HepG2 (cell line): ENCODE measurements around the gene SAPCD2. TPM values are rescaled to one million over a fixed set of nuclear protein-coding genes. Genes with fewer than 3 reads are reported as not detected.

Source experiments
- CREM ChIP-seq, 2 experiments: sonication (generic) in 1 of 2; formaldehyde crosslinking in 1 of 2; IDR thresholded peaks; 2 replicates each; pipeline versions ENCODE4 v1.4.0 to v1.6.1; 2016 to 2020; ENCODE audit warnings: antibody characterized with exemption in 1 of 2, mild to moderate bottlenecking in 1 of 2, missing genetic modification reagents in 1 of 2
- GATAD1 ChIP-seq: IDR thresholded peaks from 2 replicates; pipeline ENCODE4 v1.6.1; 2016; ENCODE audit warnings: missing genetic modification reagents, missing compliant biosample characterization
- KAT8 ChIP-seq: IDR thresholded peaks from 2 replicates; pipeline ENCODE4 v1.6.1; 2016; ENCODE audit warnings: missing genetic modification reagents, missing compliant biosample characterization
- MED13 ChIP-seq: sonication (generic); formaldehyde crosslinking; IDR thresholded peaks from 2 replicates; pipeline ENCODE4 v1.5.0; 2020; ENCODE audit warnings: missing genetic modification reagents
- NR2F6 ChIP-seq, 2 experiments: IDR thresholded peaks; 2 replicates each; pipeline ENCODE4 v1.6.1; 2016; ENCODE audit warnings: antibody characterized with exemption in 1 of 2, mild to moderate bottlenecking in 1 of 2
- RBFOX2 ChIP-seq: fragments of 200-400 bp; formaldehyde crosslinking; IDR thresholded peaks from 2 replicates; pipeline ENCODE4 v1.6.1; 2017; ENCODE audit warnings: low read depth, mild to moderate bottlenecking, low read length
- STAG1 ChIP-seq: sonication (generic); formaldehyde crosslinking; IDR thresholded peaks from 2 replicates; pipeline ENCODE4 v1.4.0; 2020; ENCODE audit warnings: missing genetic modification reagents
- U2AF1 ChIP-seq: fragments of 200-400 bp; formaldehyde crosslinking; optimal IDR thresholded peaks from 2 replicates; pipeline ENCODE3; 2017; ENCODE audit warnings: mild to moderate bottlenecking, low read depth, low read length
- ZFP36 ChIP-seq: fragments of 150-350 bp; IDR thresholded peaks from 2 replicates; pipeline ENCODE4 v1.6.1; 2018; ENCODE audit warnings: borderline replicate concordance, low read length, low read depth; ENCODE audit not compliant: partially characterized antibody
- ZFP41 ChIP-seq: sonication (generic); formaldehyde crosslinking; IDR thresholded peaks from 2 replicates; pipeline ENCODE4 v1.4.0; 2020; ENCODE audit warnings: mild to moderate bottlenecking, missing genetic modification reagents, borderline replicate concordance
- ZFY ChIP-seq: sonication (generic); formaldehyde crosslinking; IDR thresholded peaks from 2 replicates; pipeline ENCODE4 v1.4.0; 2020; ENCODE audit warnings: missing genetic modification reagents
- ZNF12 ChIP-seq: sonication (generic); formaldehyde crosslinking; IDR thresholded peaks from 2 replicates; pipeline ENCODE4 v1.5.0; 2020; ENCODE audit warnings: missing genetic modification reagents
- ZNF354B ChIP-seq: sonication (generic); formaldehyde crosslinking; IDR thresholded peaks from 2 replicates; pipeline ENCODE4 v1.8.0; 2022; ENCODE audit warnings: mild to moderate bottlenecking, missing genetic modification reagents
- ZNF543 ChIP-seq: sonication (generic); formaldehyde crosslinking; IDR thresholded peaks from 2 replicates; pipeline ENCODE4 v1.4.0; 2020; ENCODE audit warnings: mild to moderate bottlenecking, missing genetic modification reagents
- ZNF550 ChIP-seq: sonication (generic); formaldehyde crosslinking; IDR thresholded peaks from 2 replicates; pipeline ENCODE4 v1.4.0; 2020; ENCODE audit warnings: mild to moderate bottlenecking, missing genetic modification reagents, borderline replicate concordance
- ZNF552 ChIP-seq: sonication (generic); formaldehyde crosslinking; IDR thresholded peaks from 2 replicates; pipeline ENCODE4 v1.9.0; 2022; ENCODE audit warnings: missing genetic modification reagents, mild to moderate bottlenecking, borderline replicate concordance
- ZNF572 ChIP-seq: sonication (generic); formaldehyde crosslinking; IDR thresholded peaks from 2 replicates; pipeline ENCODE4 v1.5.1; 2020; ENCODE audit warnings: mild to moderate bottlenecking, missing genetic modification reagents
- polyA plus RNA-seq, 8 experiments: library from polyadenylated mRNA; depleted of rRNA in 3 of 8; stranded (reverse) in 7 of 8; unstranded in 1 of 8; fragments of >200 nt; fragmentation: Illumina TruSeq in 4 of 8; extraction: Trizol in 4 of 8; gene quantifications; 2 replicates each; pipeline versions ENCODE4 v1.2.1 to v1.2.3, GENCODE V29; 2011 to 2016; ENCODE audit warnings: low read depth in 4 of 8, missing spikeins in 1 of 8, mixed read lengths in 1 of 8; ENCODE audit not compliant: insufficient read depth in 1 of 8
- total RNA-seq, 5 experiments: library from RNA; depleted of rRNA; stranded (reverse); fragments of >200 nt; fragmentation: Illumina TruSeq; extraction: Trizol; gene quantifications; 2 replicates each; pipeline ENCODE4 v1.2.3, GENCODE V29; 2016; ENCODE audit warnings: low read depth in 1 of 5
- TF ChIP-seq, protein P1 (sequence below): sonication (generic); formaldehyde crosslinking; IDR thresholded peaks from 2 replicates; pipeline ENCODE4 v1.5.0; 2020; ENCODE audit warnings: mild to moderate bottlenecking, missing genetic modification reagents, moderate library complexity
- TF ChIP-seq, protein P2 (sequence below): sonication (generic); formaldehyde crosslinking; IDR thresholded peaks from 2 replicates; pipeline ENCODE4 v1.4.0; 2020; ENCODE audit warnings: missing genetic modification reagents
- TF ChIP-seq, protein P3 (sequence below): sonication (generic); formaldehyde crosslinking; IDR thresholded peaks from 2 replicates; pipeline ENCODE4 v1.5.0; 2020; ENCODE audit warnings: missing genetic modification reagents
- TF ChIP-seq, protein P4 (sequence below): sonication (generic); formaldehyde crosslinking; IDR thresholded peaks from 2 replicates; pipeline ENCODE4 v1.4.0; 2020; ENCODE audit warnings: mild to moderate bottlenecking, missing genetic modification reagents

The SAPCD2 gene
- total and polyA plus RNA-seq, 2 of the 13 experiments (the other 11 are each of a cell fraction or from before 2014, with no cell fraction given) = 21.9 to 42.8 TPM

DNA sequence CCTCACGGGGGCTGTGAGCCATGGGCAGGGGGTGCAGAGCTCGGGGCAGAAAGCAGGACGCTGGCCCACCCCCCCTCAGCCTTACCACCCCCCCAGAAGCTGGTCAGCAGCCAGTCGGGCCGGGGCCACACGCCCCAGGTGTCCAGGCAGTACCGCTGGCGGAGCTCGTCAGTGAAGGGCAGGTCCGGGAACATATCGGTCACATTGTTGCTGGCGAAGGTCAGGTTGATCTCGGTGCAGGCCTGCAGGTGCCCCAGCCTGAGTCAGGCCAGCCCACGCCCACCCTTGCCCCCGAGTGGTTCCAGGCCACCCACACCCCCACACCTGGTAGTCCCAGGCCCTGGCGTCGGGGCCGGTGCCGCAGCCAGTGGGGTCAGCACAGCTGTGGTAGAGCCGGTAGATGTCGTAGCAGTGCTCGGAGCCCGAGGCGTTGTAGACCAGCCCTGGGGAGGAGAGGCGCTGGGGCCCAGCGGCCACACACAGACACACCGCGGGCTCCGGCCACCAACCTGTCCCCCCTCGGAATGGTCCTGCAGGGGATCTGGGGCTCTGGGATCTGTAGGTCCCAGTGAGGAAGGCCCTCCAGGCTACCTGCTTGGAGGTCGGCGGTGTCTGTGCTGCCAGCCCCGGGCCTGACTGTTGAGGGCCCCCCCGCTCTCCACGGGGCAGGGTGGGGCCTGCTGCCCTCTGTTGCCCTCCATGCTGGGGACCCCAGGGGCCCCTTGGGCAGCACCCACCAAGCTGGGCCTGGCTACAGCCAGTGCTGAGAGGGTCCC lies 41.6 kb upstream of the SAPCD2 start (continued):
- TF ChIP-seq ZFP41 = no peak
- no peak for TF ChIP-seq ZFP36
- TF ChIP-seq, protein P1, sequence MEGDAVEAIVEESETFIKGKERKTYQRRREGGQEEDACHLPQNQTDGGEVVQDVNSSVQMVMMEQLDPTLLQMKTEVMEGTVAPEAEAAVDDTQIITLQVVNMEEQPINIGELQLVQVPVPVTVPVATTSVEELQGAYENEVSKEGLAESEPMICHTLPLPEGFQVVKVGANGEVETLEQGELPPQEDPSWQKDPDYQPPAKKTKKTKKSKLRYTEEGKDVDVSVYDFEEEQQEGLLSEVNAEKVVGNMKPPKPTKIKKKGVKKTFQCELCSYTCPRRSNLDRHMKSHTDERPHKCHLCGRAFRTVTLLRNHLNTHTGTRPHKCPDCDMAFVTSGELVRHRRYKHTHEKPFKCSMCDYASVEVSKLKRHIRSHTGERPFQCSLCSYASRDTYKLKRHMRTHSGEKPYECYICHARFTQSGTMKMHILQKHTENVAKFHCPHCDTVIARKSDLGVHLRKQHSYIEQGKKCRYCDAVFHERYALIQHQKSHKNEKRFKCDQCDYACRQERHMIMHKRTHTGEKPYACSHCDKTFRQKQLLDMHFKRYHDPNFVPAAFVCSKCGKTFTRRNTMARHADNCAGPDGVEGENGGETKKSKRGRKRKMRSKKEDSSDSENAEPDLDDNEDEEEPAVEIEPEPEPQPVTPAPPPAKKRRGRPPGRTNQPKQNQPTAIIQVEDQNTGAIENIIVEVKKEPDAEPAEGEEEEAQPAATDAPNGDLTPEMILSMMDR = peak; percentile 68
- no peak for TF ChIP-seq ZNF552 (CRISPR knock-in tag)
- TF ChIP-seq GATAD1 (CRISPR knock-in tag) = no peak
- TF ChIP-seq CREM (IDR thresholded peaks at IDR 0.05) = 0 out of 2 replicates have a peak, but pooled peaks have one; percentile 5
- TF ChIP-seq CREM (CRISPR knock-in tag; IDR thresholded peaks at IDR 0.05) = no peak
- TF ChIP-seq KAT8 = 0 out of 2 replicates have a peak, but pooled peaks have one; percentile 26
- TF ChIP-seq MED13 (CRISPR knock-in tag) = 0 out of 2 replicates have a peak, but pooled peaks have one; percentile 11
- TF ChIP-seq, protein P2, sequence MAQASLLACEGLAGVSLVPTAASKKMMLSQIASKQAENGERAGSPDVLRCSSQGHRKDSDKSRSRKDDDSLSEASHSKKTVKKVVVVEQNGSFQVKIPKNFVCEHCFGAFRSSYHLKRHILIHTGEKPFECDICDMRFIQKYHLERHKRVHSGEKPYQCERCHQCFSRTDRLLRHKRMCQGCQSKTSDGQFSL (CRISPR knock-in tag) = 0 out of 2 replicates have a peak, but pooled peaks have one; percentile 41
- TF ChIP-seq RBFOX2 = peak; percentile 51; the same call in 1 of the 2 replicates
- no peak for TF ChIP-seq ZNF354B
- TF ChIP-seq ZNF543 (CRISPR knock-in tag) = no peak
- peak; percentile 40 for TF ChIP-seq STAG1 (CRISPR knock-in tag)
- 0 out of 2 replicates have a peak, but pooled peaks have one; percentile 38 for TF ChIP-seq ZNF550 (CRISPR knock-in tag)
- TF ChIP-seq, protein P3, sequence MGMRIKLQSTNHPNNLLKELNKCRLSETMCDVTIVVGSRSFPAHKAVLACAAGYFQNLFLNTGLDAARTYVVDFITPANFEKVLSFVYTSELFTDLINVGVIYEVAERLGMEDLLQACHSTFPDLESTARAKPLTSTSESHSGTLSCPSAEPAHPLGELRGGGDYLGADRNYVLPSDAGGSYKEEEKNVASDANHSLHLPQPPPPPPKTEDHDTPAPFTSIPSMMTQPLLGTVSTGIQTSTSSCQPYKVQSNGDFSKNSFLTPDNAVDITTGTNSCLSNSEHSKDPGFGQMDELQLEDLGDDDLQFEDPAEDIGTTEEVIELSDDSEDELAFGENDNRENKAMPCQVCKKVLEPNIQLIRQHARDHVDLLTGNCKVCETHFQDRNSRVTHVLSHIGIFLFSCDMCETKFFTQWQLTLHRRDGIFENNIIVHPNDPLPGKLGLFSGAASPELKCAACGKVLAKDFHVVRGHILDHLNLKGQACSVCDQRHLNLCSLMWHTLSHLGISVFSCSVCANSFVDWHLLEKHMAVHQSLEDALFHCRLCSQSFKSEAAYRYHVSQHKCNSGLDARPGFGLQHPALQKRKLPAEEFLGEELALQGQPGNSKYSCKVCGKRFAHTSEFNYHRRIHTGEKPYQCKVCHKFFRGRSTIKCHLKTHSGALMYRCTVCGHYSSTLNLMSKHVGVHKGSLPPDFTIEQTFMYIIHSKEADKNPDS = no peak
- TF ChIP-seq ZNF572 (CRISPR knock-in tag) = 0 out of 2 replicates have a peak, but pooled peaks have one; percentile 56
- TF ChIP-seq, protein P4, sequence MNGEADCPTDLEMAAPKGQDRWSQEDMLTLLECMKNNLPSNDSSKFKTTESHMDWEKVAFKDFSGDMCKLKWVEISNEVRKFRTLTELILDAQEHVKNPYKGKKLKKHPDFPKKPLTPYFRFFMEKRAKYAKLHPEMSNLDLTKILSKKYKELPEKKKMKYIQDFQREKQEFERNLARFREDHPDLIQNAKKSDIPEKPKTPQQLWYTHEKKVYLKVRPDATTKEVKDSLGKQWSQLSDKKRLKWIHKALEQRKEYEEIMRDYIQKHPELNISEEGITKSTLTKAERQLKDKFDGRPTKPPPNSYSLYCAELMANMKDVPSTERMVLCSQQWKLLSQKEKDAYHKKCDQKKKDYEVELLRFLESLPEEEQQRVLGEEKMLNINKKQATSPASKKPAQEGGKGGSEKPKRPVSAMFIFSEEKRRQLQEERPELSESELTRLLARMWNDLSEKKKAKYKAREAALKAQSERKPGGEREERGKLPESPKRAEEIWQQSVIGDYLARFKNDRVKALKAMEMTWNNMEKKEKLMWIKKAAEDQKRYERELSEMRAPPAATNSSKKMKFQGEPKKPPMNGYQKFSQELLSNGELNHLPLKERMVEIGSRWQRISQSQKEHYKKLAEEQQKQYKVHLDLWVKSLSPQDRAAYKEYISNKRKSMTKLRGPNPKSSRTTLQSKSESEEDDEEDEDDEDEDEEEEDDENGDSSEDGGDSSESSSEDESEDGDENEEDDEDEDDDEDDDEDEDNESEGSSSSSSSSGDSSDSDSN (CRISPR knock-in tag) = peak; percentile 86
- TF ChIP-seq ZFY (CRISPR knock-in tag) = peak; percentile 66
- TF ChIP-seq ZNF12 = peak; percentile 45; the same call in 1 of the 2 replicates
- TF ChIP-seq NR2F6 (IDR thresholded peaks at IDR 0.05) = peak; percentile 10; the same call in 1 of the 2 replicates
- no peak for TF ChIP-seq NR2F6 (CRISPR knock-in tag; IDR thresholded peaks at IDR 0.05)
- TF ChIP-seq U2AF1 = no peak
